NOMO-1 treated with dmso at 0.1 percent for 144 hours (cell line): ENCODE measurements around the gene JUN.

Source experiments
- DNase-seq: peaks from one replicate; lab custom pipeline; 2025; ENCODE audit not compliant: unreplicated experiment; lab: John Stamatoyannopoulos, UW

JUN gene

DNA sequence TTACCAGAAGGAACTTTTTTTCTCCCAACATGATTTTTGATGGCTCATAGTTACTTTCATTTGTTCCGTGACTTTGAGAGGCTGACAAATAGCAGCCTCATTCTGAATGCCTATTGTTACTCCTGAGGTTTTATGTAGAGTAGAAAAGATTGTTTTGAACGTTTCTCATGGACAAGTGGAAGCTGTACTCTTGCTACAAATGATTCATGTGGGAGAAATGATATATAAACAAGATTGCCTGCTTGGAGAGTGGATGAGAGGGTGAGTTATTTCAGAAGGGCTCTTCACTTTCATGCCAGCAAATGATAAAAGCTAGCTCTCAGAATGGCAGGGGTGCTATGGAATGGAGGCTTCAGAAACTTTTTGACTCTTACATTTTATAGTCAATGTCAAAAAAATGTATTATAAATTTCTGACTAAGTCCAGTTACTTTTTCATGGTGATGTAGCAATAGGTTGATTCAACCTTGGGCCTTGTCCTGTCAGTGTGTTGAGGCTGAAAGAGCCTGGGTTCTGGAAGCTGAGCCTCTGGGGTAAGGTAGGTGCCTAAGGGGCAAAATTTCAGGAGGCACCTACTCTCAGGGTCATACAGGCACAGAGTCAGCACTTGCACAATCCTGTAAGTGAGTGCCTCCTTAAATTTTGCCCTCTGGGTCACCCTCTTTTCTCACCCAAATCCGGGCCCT is 19.4 kb downstream of the JUN start:
- no peak for DNase-seq

DNA sequence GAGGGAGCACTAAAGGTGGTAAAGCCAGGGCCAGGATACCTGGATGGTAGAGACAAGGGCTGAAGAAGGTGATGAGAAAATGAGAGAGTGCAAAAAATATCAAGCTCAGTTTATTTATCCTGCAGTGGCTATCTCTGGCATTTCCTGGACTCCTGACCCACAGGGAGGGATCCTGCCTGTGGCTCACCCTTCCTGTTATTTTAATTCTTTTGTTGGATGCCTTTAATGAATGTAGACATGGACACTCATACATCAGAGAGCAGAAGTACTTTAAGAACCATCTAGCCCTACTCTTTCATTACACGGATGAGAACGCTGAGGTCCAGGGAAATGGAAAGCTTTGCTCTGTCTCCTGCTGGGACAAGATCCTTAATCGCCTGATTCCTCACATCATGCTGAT is 20.6 kb downstream of the JUN start:
- no peak for DNase-seq

DNA sequence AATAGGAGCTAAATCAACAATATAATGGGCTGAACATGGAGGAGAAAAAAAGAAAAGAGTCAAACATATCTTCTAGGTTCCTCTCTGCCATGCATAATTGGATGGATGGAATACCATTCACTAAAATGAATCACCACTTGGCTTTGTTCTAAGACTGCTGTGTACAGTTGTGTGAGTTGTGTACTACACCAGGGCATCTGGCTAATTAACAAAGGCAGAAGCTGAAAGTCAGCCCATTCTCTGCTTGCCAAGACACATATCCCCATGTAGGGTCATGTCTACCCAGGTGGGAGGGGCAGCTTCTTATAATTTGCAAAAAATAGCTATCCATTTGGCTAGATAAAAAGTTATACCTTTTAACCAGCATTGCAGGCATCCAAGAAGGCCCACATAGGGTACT is 21.0 kb downstream of the JUN start:
- no peak for DNase-seq

DNA sequence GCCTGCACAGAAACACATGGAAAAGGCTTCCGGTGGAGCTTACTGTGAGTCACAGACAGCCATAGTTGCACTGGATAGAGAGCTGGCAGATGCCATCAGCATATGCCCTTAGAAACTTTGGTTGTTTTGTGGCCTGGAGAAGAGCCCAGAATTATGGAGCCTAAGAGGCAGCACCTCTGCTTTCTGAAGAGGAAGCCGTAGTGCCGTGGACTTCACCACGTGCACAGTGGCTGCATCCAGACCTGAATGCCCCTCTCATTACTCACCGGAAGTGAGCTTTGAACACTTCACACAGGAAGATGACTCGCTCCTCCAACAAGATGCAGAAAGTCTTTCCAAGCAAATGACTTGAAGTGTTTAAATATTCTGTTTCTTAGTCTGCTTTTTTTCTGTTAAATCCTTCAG is 28.4 kb downstream of the JUN start:
- peak; percentile 36 for DNase-seq

DNA sequence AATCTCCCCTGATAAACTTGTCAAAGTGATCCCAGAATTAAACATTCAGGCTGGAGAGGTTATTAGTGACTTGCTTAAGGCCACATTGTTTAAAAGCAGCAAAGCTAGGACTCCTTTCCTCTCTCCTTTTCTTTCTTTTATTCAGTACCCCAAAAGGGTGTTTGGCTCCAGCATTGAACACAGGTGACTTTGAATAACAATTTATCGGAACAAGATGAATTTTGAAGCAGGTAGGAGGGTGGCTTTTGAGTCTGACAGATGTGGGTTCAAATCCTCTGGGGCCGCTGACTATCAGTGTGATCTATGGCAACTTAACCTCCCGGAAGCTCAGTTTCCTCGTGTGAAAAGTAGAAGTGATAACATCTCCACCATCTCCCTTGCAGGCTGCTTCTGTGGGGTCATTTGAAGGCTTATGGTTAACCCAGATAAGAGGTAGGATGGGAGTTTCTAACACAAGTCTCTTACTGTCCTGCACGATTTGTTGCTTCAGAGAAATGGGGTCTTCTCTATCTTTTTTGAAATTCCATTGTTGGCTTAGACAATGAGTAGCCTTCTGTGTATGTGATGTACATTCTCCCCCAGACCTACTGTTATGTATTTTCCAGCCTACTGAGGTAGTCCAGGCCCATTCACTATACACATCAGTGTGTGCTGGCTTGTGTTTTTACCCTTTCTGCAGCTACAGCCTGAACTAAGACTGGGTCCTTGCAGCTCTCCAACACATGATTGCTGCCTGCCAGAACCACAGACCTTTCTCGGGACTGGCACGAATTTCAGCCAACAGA is 29.0 kb downstream of the JUN start:
- no peak for DNase-seq

DNA sequence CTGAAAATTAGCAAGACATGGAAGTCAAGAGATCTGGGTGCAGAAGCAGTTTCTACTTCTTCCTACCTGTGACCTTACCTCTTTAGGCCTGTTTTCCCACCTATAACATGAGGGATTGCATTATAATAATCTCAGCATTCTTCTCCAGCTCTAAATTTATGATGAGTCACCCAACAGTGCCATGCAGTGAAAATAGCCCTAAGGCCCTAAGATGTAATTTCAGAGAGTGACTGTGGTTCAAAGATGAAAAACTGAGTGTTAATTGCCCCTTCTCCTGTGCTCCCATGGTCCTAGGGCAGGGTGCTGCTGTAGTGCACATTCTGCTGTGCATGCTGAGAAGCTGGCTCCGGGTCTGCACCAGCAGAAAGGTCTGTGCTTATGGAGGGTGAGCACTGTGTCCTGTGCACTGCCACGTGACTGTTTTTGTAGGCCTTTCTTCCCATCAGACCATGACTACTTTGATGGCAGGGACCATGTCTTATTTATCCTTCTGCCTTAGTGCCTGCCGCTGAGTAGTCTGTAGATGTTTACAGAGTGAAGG is 29.7 kb downstream of the JUN start:
- no peak for DNase-seq

DNA sequence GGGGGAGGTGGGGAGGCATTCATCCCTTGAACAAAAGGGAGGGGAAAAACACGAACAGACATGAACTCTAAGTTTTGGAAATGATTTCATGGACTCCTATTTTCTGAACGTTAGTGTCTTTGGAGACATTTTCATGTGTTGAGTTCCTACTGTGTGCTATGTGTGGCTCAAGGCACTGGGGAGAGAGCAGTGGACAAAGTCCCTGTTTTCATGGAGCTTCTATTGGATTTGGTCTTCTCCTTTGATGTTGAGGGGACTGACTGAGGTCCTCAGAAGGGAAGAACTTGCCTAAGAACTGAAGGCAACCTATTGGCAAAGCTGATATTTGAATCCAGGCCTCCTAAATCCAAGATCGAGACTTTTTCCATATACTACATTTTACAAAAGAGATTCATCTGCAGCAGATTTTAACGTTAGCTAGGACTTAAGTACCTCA is 30.4 kb downstream of the JUN start:
- DNase-seq: no peak

DNA sequence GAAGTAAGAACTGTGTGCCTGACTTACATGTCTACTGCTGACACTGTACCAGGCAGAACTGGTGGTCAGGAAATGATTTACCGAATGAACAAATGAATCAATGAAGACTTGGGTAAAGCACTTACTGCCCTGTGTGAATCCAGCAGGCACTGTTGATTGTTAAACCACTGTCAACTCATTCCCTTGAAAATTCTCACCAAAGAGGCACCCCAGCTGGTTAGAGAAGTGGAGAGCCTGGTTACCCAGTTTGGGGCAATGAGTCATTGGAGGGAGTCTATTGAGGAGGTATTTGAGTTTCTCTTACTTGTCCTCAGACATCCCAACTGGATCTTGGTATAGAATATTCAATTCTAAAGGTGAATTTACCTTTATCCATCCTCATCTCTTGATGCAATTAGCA is 34.2 kb downstream of the JUN start:
- DNase-seq: no peak

DNA sequence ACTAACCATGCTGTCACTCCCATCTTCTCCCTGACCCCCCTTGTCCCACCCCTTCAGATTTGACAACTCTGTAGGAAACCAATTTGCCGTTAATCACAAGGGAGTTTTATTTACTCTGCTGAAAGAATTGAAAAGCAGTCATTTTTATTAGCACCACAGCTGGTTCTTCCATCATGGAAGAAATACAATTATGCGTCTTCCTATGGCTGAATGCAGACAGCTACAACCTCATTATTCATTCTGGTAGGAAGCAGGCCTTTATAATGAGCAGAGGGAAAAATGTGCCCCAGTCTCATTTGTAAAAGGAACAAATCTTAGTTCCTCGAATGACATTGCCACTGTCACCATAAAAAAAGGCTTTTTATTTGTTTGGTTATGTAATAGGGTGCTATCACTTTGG is 35.2 kb downstream of the JUN start:
- DNase-seq: no peak

DNA sequence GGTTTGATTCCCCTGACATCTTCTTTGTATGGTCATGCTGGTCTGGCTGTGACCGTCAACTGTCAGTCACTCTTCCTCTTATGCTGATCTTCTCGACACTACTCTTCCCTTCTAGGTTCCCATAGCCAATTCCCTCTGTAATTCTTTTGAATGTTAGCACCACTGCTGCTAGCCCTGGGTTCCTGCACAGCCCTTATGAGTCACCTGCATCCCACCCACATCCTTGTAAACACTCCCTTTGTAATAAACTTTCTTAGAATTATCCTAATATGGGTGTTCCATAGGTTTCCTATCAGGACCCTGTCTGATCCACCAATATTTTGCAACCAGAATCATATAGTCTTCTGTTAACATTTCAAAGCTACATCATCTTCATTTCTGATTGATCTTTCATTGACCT is 37.1 kb downstream of the JUN start:
- no peak for DNase-seq

DNA sequence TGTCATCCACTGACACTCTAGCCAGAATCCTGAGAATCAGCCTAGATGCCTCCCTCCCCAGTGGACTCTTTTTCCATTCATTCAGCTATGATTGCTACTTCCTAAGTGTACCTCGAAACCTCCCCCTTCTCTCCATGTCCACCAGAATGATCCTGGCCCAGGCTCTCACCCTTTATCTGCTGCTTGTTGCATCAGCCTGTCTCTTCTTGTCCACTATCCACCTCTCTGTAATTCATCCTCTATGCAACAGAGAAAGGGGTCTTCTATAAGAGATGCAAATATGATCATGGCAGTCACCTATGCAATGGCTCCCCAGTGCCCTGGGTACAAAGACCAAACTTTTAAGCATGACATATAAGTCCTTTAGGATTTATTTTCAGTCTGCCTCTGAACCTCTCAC is 37.7 kb downstream of the JUN start:
- DNase-seq: no peak

DNA sequence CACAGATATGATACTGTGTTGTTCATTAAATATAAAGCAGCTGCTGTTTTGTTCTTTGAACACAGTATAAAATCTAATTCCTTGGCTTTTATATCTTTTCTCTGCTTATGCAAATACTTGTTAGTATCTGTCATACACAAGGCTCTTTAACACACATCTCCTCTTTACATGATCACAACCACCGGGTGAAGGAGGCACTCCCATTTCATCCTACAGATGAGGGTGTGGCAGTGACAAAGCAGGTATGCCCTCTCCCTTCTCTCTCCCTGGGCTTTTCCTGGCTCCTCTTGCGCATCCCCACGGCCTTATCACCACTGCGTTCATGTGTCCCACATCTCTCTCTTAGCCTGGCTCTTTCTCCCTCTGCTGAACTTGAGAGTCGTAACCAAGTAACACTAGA is 38.2 kb downstream of the JUN start:
- DNase-seq: no peak

DNA sequence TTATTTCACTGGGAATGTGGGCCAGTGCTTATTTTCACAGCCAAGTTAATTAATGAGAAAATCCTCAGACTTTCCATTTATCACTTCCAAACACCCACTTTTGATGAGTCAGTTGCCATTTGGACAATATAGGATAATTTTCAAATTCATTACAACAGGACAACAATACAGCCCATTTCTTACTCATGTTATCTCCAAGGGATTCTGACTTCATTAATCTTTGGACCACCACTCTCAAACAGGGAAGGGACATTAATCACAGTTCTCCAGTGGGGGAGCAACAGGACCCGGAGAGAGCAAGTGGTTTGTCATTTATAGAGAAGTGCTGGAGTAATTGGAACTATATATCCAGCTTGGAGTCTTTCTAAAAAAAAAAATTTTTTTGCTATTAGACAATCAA is 38.7 kb downstream of the JUN start:
- no peak for DNase-seq

DNA sequence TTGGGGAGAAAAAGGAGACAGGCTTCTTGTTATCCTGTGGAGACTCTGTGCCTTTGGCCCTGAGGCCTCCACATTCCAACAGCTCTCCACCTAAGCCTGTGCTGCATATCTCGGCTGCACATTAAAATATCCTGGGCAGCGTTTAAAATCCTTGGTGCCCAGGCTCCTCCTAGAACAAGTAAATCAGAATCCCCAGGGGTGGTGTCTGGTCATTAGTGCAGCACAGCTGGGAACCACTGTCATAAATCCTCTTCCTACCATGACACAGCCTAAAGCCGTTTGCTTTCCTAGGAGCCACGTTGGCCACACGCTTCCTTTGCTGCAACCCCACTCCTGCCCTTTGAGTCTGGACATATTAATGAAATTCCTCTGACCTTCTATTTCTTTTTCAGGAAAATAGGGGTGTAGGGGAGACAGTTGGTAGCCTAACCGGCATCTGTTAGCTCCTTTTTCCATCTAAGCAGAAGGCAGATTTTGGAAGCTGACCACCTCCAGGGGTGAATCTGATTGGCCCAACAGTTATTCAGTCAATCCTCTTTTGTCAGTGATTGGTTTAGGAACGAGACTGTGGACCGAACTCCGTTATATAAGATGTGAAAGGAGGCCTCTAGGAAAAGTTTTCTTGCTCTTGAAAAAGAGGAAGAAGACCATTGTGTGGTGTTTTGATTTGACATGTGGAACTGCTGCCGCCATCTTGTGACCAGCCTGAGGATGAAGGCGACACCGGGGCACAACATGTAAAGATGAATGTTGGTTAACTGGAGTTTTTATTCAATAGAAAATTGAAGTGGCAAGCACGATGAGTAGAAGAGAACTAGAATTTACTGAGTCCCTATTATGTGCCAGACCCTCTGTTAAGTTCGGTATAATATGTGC is 41.9 kb downstream of the JUN start:
- DNase-seq: no peak

DNA sequence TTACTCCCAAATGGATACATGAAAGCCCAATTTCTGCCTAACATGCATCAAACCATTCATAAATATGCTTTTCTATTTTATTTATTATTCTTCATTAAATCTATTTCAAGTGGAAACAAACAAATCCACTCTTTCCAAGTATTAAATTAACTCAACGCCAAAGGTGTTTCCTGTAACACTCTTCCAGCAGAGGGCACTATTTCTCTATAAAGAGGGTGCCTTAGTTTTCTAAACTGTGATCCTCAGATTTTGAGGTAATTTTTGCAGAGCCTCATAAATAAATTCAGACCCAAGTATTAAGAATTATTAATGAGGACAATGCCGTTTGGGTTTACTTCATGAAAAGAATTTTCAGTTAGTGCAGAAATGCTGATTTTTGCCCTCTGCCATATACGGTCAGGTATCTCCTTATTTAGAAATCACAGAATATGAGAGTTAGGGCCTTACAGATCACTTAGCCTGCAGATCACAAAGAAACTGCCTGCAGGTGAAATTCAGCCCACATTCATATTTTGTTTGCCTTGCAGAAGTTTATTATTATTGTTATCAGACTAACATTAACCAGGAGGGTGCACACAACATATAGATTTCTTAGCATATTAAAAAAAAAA is 43.9 kb downstream of the JUN start:
- DNase-seq: peak; percentile 6

DNA sequence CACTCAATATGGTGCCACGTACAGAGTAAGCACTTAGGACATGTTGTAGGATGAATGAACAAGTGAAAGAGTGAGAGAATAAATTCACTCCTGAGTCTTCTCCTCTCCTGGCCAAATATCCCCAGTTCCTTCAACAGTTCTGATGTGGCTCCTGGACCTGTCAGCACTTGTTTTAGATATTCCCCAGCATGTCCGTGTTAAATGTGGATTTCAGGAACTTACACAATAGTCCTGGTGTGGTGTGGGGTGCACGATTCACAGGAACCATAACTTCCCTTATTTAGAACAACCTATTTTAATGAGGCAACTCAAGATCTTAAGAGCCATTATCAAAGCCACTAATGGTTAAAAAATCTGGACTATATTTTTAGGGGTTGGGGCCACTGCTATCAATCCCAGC is 45.0 kb downstream of the JUN start:
- peak; percentile 74 for DNase-seq

DNA sequence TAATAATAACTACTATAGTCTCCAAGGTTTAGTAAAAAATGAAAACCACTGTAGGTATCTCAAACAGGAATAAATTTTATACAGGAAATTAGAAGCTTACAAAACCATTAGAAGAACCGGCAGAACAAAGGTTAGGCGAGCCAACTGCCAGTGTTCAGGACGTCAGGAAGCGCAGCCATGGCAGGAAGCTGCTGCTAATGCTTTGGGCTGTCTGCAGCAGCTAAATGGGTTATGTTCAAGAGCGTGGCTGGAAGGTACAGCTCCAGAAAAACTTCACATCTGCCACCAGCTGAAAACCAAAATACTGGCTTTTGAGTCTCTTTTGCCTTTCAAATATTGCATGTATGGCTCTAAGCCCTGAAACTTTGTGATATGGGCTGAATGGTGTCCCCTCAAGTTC is 48.3 kb downstream of the JUN start:
- no peak for DNase-seq

DNA sequence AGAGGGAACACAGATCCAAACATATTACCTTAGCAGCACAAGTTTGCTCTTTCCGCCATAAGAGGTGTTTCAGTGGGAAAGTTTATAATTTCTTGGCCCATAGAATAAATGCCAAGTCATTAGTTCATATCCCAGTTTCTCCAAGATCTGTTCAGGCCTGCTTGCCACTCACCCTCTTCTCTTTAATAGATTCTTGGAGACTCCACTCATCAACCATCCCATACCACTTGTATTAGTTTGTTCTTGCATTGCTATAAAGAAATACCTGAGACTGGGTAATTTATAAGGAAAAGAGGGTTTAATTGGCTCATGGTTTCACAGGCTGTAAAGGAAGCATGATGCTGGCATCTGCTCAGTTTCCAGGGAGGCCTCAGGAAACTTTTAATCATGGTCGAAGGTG is 49.2 kb downstream of the JUN start:
- DNase-seq: no peak

DNA sequence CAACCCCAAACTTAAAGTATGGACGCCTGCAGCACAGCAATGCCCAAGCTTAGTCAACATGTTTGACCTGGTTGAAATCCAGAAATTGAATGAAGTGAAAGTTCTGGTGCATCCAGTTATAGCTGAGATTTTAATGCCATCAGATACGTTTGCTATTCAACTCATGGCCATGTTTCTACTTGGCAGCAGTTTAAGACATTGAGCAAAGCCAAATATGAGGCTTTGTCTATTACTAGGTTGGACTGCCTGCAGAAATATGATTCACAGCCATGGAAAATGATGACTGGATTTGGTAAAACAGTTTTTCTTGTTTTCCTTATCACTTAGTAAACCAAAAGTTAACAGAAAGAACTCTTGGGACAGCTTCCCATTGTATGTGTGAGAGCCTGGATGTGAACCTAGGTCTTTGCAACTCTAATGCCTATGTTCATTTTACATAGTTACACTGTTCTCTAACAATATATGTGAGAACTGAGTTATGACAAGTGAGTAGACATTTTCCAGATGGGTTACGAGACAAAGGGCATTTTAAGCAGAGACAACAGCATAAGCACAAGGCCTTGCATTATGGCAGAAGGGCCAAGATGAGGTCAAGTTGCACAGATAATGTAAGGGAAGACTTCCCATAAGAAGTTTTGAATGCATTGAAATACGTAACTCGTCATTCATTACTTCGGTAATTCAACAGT is 51.6 kb downstream of the JUN start:
- no peak for DNase-seq
